GM11168 (cell line): ENCODE data around the gene TTC28.
"Not testable (repeated sequence)": the region's sequence is repeated elsewhere in the genome, so short reads cannot be mapped to it uniquely, and the experiment has no call there.

Source experiments
- in situ Hi-C: fragments of 300-500 bp; cut with MboI; formaldehyde crosslinking; loops from one replicate; pipeline ENCODE4 v1.12.0; 2022; ENCODE audit warnings: low sequenced_read_pairs; ENCODE audit not compliant: unreplicated experiment

Gene TTC28

GRCh38 chr22:28568974-28569373, 110.7 kb downstream of the TTC28 start:
- in situ Hi-C loops, result not testable (repeated sequence)

GRCh38 chr22:28568099-28568498, 111.5 kb downstream of the TTC28 start:
- in situ Hi-C loops, result no loop called here

GRCh38 chr22:28566920-28567499, 112.6 kb downstream of the TTC28 start:
- in situ Hi-C loops, result not testable (repeated sequence)

GRCh38 chr22:28563636-28564035, 116.0 kb downstream of the TTC28 start:
- in situ Hi-C loops, result no loop called here

- in situ Hi-C loops, result no loop called here
Measured at GRCh38 chr22:28562324-28562723, 117.3 kb downstream of the TTC28 start.

- in situ Hi-C loops, result not testable (repeated sequence)
Measured at GRCh38 chr22:28560743-28561101, 118.9 kb downstream of the TTC28 start.

- in situ Hi-C loops, result no loop called here
Measured at GRCh38 chr22:28560046-28560742, 119.4 kb downstream of the TTC28 start.

GRCh38 chr22:28557184-28557583, 122.5 kb downstream of the TTC28 start:
- in situ Hi-C loops, result no loop called here

GRCh38 chr22:28553108-28553866, 126.4 kb downstream of the TTC28 start:
- in situ Hi-C loops, result not testable (repeated sequence)

GRCh38 chr22:28548406-28548805, 131.2 kb downstream of the TTC28 start:
- in situ Hi-C loops, result no loop called here

GRCh38 chr22:28547132-28547842, 132.4 kb downstream of the TTC28 start:
- in situ Hi-C loops, result no loop called here

- in situ Hi-C loops, result no loop called here
Measured at GRCh38 chr22:28544431-28544868, 135.2 kb downstream of the TTC28 start.

- in situ Hi-C loops, result no loop called here
Measured at GRCh38 chr22:28542980-28543621, 136.5 kb downstream of the TTC28 start.

GRCh38 chr22:28541137-28541536, 138.5 kb downstream of the TTC28 start:
- in situ Hi-C loops, result no loop called here

GRCh38 chr22:28538922-28539321, 140.7 kb downstream of the TTC28 start:
- in situ Hi-C loops, result no loop called here

GRCh38 chr22:28530565-28530964, 149.1 kb downstream of the TTC28 start:
- in situ Hi-C loops, result not testable (repeated sequence)

GRCh38 chr22:28529144-28529543, 150.5 kb downstream of the TTC28 start:
- in situ Hi-C loops, result not testable (repeated sequence)

GRCh38 chr22:28521451-28521850, 158.2 kb downstream of the TTC28 start:
- in situ Hi-C loops, result no loop called here

- in situ Hi-C loops, result no loop called here
Measured at GRCh38 chr22:28514321-28514821, 165.3 kb downstream of the TTC28 start.

- in situ Hi-C loops, result not testable (repeated sequence)
Measured at GRCh38 chr22:28512387-28512786, 167.3 kb downstream of the TTC28 start.
